HEK293 (cell line): Measurements from ENCODE around the gene MYBPC3.

Experiments used
- CTCF ChIA-PET: fragments of 350-600 bp; formaldehyde crosslinking; extraction: SDS; loops from one replicate; lab custom pipeline; 2021; ENCODE audit warnings: antibody characterized with exemption; lab: Yijun Ruan, JAX
- POLR2A ChIA-PET: fragments of 300-600 bp; formaldehyde crosslinking; extraction: SDS; loops from one replicate; lab custom pipeline; 2020; ENCODE audit warnings: antibody characterized with exemption, inconsistent platforms; lab: Yijun Ruan, JAX
- H3K27ac ChIP-seq: fragments of 200-500 bp; sonication (Bioruptor generic); 2 replicates; pipeline ENCODE4 v1.5.1; 2014; ENCODE audit warnings: low read depth, low read length, control low read depth, inconsistent platforms; ENCODE audit errors: extremely low read depth
- H3K36me3 ChIP-seq, 2 experiments: fragments of 200-500 bp in 1 of 2; sonication (Bioruptor generic) in 1 of 2; 1 replicate in 1 of 2; 2 replicates in 1 of 2; pipeline ENCODE4 v1.5.1; 2014 to 2017; ENCODE audit warnings: inconsistent platforms in 2 of 2, low read length in 2 of 2; ENCODE audit not compliant: control insufficient read depth in 2 of 2, insufficient read depth in 1 of 2
- H3K4me1 ChIP-seq: fragments of 200-500 bp; sonication (Bioruptor generic); 2 replicates; pipeline ENCODE4 v1.5.1; 2014; ENCODE audit warnings: mild to moderate bottlenecking, low read length, inconsistent platforms; ENCODE audit not compliant: control insufficient read depth, insufficient read depth
- H3K4me3 ChIP-seq: 2 replicates; pipeline ENCODE4 v1.5.1; 2011; ENCODE audit warnings: low read depth, mild to moderate bottlenecking, control low read depth, low read length, moderate library complexity
- H3K9me3 ChIP-seq: fragments of 200-500 bp; sonication (Bioruptor generic); 2 replicates; pipeline ENCODE4 v1.5.1; 2014; ENCODE audit warnings: low read depth, low read length, inconsistent platforms; ENCODE audit not compliant: control insufficient read depth, insufficient read depth
- EGR2 ChIP-seq: fragments of 450-650 bp; formaldehyde crosslinking; IDR thresholded peaks from 2 replicates; pipeline ENCODE4 v1.5.1; 2016; ENCODE audit warnings: low read depth, missing biosample characterization, missing genetic modification characterization
- GFI1B ChIP-seq: fragments of 450-650 bp; formaldehyde crosslinking; IDR thresholded peaks from 2 replicates; pipeline ENCODE4 v1.5.1; 2016; ENCODE audit warnings: missing biosample characterization, missing genetic modification characterization
- KLF9 ChIP-seq: fragments of 450-650 bp; formaldehyde crosslinking; IDR thresholded peaks from 2 replicates; pipeline ENCODE4 v1.5.1; 2016; ENCODE audit warnings: missing biosample characterization, missing genetic modification characterization, low read depth
- ZBTB1 ChIP-seq: fragments of 450-650 bp; formaldehyde crosslinking; IDR thresholded peaks from 2 replicates; pipeline ENCODE4 v1.5.1; 2016; ENCODE audit warnings: missing biosample characterization, missing genetic modification characterization
- ZFHX2 ChIP-seq: fragments of 450-650 bp; formaldehyde crosslinking; conservative IDR thresholded peaks from 2 replicates; pipeline ENCODE4 v1.5.1; 2016; ENCODE audit warnings: missing biosample characterization, missing genetic modification characterization
- ZFP41 ChIP-seq: fragments of 450-650 bp; formaldehyde crosslinking; IDR thresholded peaks from 2 replicates; pipeline ENCODE4 v1.5.1; 2016; ENCODE audit warnings: missing biosample characterization, missing genetic modification characterization, borderline replicate concordance
- ZNF112 ChIP-seq: fragments of 450-650 bp; formaldehyde crosslinking; IDR thresholded peaks from 2 replicates; pipeline ENCODE4 v1.5.0; 2017; ENCODE audit warnings: missing biosample characterization, missing genetic modification characterization
- ZNF155 ChIP-seq: fragments of 450-650 bp; formaldehyde crosslinking; IDR thresholded peaks from 2 replicates; pipeline ENCODE4 v1.5.1; 2016; ENCODE audit warnings: missing biosample characterization, missing genetic modification characterization
- ZNF169 ChIP-seq: fragments of 450-650 bp; formaldehyde crosslinking; IDR thresholded peaks from 2 replicates; pipeline ENCODE4 v1.5.1; 2016; ENCODE audit warnings: missing biosample characterization, missing genetic modification characterization
- ZNF239 ChIP-seq: fragments of 450-650 bp; formaldehyde crosslinking; IDR thresholded peaks from 2 replicates; pipeline ENCODE4 v1.5.1; 2016; ENCODE audit warnings: missing biosample characterization, missing genetic modification characterization
- ZNF670 ChIP-seq: fragments of 450-650 bp; formaldehyde crosslinking; IDR thresholded peaks from 2 replicates; pipeline ENCODE4 v1.5.1; 2016; ENCODE audit warnings: missing biosample characterization, missing genetic modification characterization, low read depth
- ZNF707 ChIP-seq: fragments of 450-650 bp; formaldehyde crosslinking; IDR thresholded peaks from 2 replicates; pipeline ENCODE4 v1.5.1; 2016; ENCODE audit warnings: missing biosample characterization, missing genetic modification characterization
- TF ChIP-seq, protein P1 (sequence below): fragments of 450-650 bp; formaldehyde crosslinking; conservative IDR thresholded peaks from 2 replicates; pipeline ENCODE4 v1.5.1; 2016; ENCODE audit warnings: low read depth, missing biosample characterization, missing genetic modification characterization
- TF ChIP-seq, protein P2 (sequence below): fragments of 450-650 bp; formaldehyde crosslinking; IDR thresholded peaks from 2 replicates; pipeline ENCODE4 v1.5.1; 2016; ENCODE audit warnings: missing biosample characterization, missing genetic modification characterization
- TF ChIP-seq, protein P3 (sequence below): fragments of 450-650 bp; formaldehyde crosslinking; IDR thresholded peaks from 2 replicates; pipeline ENCODE4 v1.5.1; 2016; ENCODE audit warnings: missing biosample characterization, missing genetic modification characterization, low read depth
- TF ChIP-seq, protein P4 (sequence below): fragments of 450-650 bp; formaldehyde crosslinking; IDR thresholded peaks from 2 replicates; pipeline ENCODE4 v1.5.1; 2016; ENCODE audit warnings: missing biosample characterization, missing genetic modification characterization, borderline replicate concordance

Gene MYBPC3

DNA sequence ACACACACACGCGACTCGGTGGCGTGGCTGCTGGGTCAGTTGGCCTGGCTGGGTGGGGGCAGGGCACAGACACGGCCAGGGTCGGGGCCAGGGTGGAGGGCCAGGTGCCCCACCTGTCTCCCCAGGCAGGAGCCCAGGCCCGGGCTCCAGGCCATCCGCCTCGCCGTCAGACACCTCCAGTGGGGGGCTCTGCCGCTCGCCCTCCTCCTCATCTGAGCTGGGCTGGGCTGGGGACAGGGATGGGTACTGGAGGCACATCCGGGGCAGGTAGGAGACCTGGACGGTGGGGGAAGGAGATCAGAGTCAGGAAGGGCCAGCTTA, 6.2 kb upstream of the MYBPC3 start:
- ChIA-PET CTCF (no interaction called here), POLR2A (no interaction called here)
- H3K4me1 ChIP-seq = no peaks in the 10 kb centered on the region

DNA sequence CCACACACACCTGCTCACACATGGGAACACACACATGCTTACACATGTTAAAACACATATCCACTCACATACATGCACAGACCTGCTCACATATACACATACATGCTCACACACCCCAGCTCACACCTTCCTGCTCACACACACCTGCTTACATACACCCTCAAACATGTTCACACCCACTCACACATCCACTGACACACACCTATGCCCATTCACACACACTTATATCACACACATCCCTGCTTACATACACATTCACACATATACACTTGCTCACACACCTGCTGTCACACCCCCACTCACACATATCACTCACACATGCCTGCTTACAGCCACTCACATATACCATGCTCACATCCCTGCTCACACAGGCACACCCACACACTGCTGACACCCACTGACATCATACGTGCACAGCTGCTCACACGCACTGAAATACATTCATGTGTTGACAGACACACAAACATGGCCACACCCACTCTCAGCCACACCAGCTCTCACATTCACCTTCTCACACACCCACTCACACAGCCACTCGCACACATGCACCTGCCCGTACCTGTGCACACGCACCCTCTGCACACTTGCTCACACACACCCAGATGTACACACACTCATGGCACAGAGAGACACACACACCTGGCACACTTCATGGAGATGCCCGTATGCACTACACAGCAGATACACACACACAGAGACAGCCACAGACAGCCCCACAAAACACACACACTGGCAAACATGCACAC, 5.7 kb upstream of the MYBPC3 start:
- no peaks in the 10 kb centered on the region for H3K36me3 ChIP-seq
- no peaks in the 10 kb centered on the region for H3K4me1 ChIP-seq
- CTCF ChIA-PET = interaction anchor here (1.4 kb wide), 1 partner anchor 180 kb away, joined by 5 read pairs; no protein-coding TSS in a partner anchor
- no peaks in the 10 kb centered on the region for H3K9me3 ChIP-seq
- no peak overlapping the region for H3K27ac ChIP-seq
- H3K4me3 ChIP-seq = no peak overlapping the region
- POLR2A ChIA-PET = no interaction called here
- TF ChIP-seq ZNF707 (tag by site-specific recombination) = no peak
- TF ChIP-seq GFI1B (tag by site-specific recombination) = no peak
- TF ChIP-seq ZNF112 (tag by site-specific recombination) = no peak
- no peak for TF ChIP-seq ZNF169
- TF ChIP-seq, protein P1, sequence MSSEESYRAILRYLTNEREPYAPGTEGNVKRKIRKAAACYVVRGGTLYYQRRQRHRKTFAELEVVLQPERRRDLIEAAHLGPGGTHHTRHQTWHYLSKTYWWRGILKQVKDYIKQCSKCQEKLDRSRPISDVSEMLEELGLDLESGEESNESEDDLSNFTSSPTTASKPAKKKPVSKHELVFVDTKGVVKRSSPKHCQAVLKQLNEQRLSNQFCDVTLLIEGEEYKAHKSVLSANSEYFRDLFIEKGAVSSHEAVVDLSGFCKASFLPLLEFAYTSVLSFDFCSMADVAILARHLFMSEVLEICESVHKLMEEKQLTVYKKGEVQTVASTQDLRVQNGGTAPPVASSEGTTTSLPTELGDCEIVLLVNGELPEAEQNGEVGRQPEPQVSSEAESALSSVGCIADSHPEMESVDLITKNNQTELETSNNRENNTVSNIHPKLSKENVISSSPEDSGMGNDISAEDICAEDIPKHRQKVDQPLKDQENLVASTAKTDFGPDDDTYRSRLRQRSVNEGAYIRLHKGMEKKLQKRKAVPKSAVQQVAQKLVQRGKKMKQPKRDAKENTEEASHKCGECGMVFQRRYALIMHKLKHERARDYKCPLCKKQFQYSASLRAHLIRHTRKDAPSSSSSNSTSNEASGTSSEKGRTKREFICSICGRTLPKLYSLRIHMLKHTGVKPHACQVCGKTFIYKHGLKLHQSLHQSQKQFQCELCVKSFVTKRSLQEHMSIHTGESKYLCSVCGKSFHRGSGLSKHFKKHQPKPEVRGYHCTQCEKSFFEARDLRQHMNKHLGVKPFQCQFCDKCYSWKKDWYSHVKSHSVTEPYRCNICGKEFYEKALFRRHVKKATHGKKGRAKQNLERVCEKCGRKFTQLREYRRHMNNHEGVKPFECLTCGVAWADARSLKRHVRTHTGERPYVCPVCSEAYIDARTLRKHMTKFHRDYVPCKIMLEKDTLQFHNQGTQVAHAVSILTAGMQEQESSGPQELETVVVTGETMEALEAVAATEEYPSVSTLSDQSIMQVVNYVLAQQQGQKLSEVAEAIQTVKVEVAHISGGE (tag by site-specific recombination) = no peak
- TF ChIP-seq ZFHX2 (tag by site-specific recombination) = peak; percentile 70
- TF ChIP-seq, protein P2, sequence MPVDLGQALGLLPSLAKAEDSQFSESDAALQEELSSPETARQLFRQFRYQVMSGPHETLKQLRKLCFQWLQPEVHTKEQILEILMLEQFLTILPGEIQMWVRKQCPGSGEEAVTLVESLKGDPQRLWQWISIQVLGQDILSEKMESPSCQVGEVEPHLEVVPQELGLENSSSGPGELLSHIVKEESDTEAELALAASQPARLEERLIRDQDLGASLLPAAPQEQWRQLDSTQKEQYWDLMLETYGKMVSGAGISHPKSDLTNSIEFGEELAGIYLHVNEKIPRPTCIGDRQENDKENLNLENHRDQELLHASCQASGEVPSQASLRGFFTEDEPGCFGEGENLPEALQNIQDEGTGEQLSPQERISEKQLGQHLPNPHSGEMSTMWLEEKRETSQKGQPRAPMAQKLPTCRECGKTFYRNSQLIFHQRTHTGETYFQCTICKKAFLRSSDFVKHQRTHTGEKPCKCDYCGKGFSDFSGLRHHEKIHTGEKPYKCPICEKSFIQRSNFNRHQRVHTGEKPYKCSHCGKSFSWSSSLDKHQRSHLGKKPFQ = peak; percentile 93
- 0 out of 2 replicates have a peak, but pooled peaks have one; percentile 42 for TF ChIP-seq EGR2 (tag by site-specific recombination)
- peak; percentile 64 for TF ChIP-seq KLF9 (tag by site-specific recombination)
- no peak for TF ChIP-seq ZFP41

More for the DNA sequence above, 6.2 kb upstream of the MYBPC3 start:
- H3K9me3 ChIP-seq = no peaks in the 10 kb centered on the region
- H3K36me3 ChIP-seq = no peaks in the 10 kb centered on the region
- H3K4me3 ChIP-seq = no peak overlapping the region
- H3K27ac ChIP-seq = no peak overlapping the region
- TF ChIP-seq, protein P3, sequence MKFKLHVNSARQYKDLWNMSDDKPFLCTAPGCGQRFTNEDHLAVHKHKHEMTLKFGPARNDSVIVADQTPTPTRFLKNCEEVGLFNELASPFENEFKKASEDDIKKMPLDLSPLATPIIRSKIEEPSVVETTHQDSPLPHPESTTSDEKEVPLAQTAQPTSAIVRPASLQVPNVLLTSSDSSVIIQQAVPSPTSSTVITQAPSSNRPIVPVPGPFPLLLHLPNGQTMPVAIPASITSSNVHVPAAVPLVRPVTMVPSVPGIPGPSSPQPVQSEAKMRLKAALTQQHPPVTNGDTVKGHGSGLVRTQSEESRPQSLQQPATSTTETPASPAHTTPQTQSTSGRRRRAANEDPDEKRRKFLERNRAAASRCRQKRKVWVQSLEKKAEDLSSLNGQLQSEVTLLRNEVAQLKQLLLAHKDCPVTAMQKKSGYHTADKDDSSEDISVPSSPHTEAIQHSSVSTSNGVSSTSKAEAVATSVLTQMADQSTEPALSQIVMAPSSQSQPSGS = no peak
- no peak for TF ChIP-seq ZBTB1 (tag by site-specific recombination)

DNA sequence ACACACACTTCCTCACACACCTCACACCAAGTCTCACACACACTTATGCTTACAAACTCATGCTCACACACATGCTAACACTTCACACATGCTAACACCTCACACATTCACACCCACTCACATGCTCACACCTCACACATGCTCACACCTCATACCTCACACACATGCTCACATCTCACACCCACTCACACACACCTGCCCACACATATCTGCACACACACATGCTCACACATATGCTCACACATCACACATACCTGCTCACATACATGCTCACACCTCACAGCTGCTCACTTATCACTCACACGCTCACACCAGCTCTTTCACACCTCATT, 4.5 kb upstream of the MYBPC3 start:
- Histone ChIP-seq H3K4me3 (no peak overlapping the region), H3K27ac (no peak overlapping the region), H3K9me3 (no peaks in the 10 kb centered on the region), H3K4me1 (no peaks in the 10 kb centered on the region), H3K36me3 (no peaks in the 10 kb centered on the region)
- POLR2A ChIA-PET = no interaction called here
- CTCF ChIA-PET = interaction anchor here (0.6 to 1.4 kb wide), 4 partner anchors 17 to 1029 kb away, joined by 4 to 5 read pairs (median 4); no protein-coding TSS in a partner anchor
- TF ChIP-seq ZNF670 = no peak
- TF ChIP-seq ZFHX2 (tag by site-specific recombination) = peak; percentile 8; the same call in 1 of the 2 replicates
- TF ChIP-seq, protein P4, sequence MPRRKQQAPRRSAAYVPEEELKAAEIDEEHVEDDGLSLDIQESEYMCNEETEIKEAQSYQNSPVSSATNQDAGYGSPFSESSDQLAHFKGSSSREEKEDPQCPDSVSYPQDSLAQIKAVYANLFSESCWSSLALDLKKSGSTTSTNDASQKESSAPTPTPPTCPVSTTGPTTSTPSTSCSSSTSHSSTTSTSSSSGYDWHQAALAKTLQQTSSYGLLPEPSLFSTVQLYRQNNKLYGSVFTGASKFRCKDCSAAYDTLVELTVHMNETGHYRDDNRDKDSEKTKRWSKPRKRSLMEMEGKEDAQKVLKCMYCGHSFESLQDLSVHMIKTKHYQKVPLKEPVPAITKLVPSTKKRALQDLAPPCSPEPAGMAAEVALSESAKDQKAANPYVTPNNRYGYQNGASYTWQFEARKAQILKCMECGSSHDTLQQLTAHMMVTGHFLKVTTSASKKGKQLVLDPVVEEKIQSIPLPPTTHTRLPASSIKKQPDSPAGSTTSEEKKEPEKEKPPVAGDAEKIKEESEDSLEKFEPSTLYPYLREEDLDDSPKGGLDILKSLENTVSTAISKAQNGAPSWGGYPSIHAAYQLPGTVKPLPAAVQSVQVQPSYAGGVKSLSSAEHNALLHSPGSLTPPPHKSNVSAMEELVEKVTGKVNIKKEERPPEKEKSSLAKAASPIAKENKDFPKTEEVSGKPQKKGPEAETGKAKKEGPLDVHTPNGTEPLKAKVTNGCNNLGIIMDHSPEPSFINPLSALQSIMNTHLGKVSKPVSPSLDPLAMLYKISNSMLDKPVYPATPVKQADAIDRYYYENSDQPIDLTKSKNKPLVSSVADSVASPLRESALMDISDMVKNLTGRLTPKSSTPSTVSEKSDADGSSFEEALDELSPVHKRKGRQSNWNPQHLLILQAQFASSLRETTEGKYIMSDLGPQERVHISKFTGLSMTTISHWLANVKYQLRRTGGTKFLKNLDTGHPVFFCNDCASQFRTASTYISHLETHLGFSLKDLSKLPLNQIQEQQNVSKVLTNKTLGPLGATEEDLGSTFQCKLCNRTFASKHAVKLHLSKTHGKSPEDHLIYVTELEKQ (tag by site-specific recombination) = no peak
- no peak for TF ChIP-seq ZNF155 (tag by site-specific recombination)
- TF ChIP-seq, protein P2 = peak; percentile 97
- TF ChIP-seq ZNF239 (tag by site-specific recombination) = no peak
